ENCODE data around the gene GPR146.

- TF ChIP-seq CTCF (IDR thresholded peaks at IDR 0.05) = no peak
- no peak for TF ChIP-seq POLR2A (IDR thresholded peaks at IDR 0.05; ENCODE audit: low read depth)
Measured at GRCh38 chr7:996079-996872, 48.1 kb upstream of the GPR146 start.

Data from esophagus muscularis mucosa (tissue), 3 donors.